Amniotic epithelial cell (primary cell): ENCODE results near the gene STRADB.
A peak's percentile ranks its signal among the peaks of the same experiment; 100 is the strongest.
"Not testable (repeated sequence)": the region's sequence is repeated elsewhere in the genome, so short reads cannot be mapped to it uniquely, and the experiment has no call there.

Experiments used
- DNase-seq: peaks from one replicate; pipeline ENCODE4 v3.0.0-alpha.2; 2010; ENCODE audit warnings: low read depth

Gene STRADB

GRCh38 chr2:201467666-201468065, 16.1 kb downstream of the STRADB start:
- no peak for DNase-seq

GRCh38 chr2:201470821-201471731, 19.5 kb downstream of the STRADB start:
- DNase-seq: no peak

GRCh38 chr2:201471732-201472393, 20.3 kb downstream of the STRADB start:
- peak; percentile 57 for DNase-seq

GRCh38 chr2:201472411-201472810, 20.9 kb downstream of the STRADB start:
- no peak for DNase-seq

GRCh38 chr2:201482543-201482942, 31.0 kb downstream of the STRADB start:
- no peak for DNase-seq

GRCh38 chr2:201483342-201483741, 31.8 kb downstream of the STRADB start:
- no peak for DNase-seq

GRCh38 chr2:201483758-201484157, 32.2 kb downstream of the STRADB start:
- not testable (repeated sequence) for DNase-seq

- no peak for DNase-seq
Observed at GRCh38 chr2:201484805-201485204, 33.3 kb downstream of the STRADB start.

- no peak for DNase-seq
Observed at GRCh38 chr2:201490291-201490690, 38.8 kb downstream of the STRADB start.

- no peak for DNase-seq
Observed at GRCh38 chr2:201496785-201497184, 45.2 kb downstream of the STRADB start.

- DNase-seq: peak; percentile 67
Observed at GRCh38 chr2:201500534-201500933, 49.0 kb downstream of the STRADB start.

GRCh38 chr2:201502713-201503112, 51.2 kb downstream of the STRADB start:
- DNase-seq: no peak

GRCh38 chr2:201507725-201508124, 56.2 kb downstream of the STRADB start:
- no peak for DNase-seq

GRCh38 chr2:201513271-201513670, 61.7 kb downstream of the STRADB start:
- DNase-seq: no peak

- no peak for DNase-seq
Observed at GRCh38 chr2:201515573-201516246, 64.2 kb downstream of the STRADB start.

GRCh38 chr2:201517094-201517493, 65.6 kb downstream of the STRADB start:
- DNase-seq: no peak

- DNase-seq: peak; percentile 56
Observed at GRCh38 chr2:201520201-201520600, 68.7 kb downstream of the STRADB start.

GRCh38 chr2:201522965-201523364, 71.4 kb downstream of the STRADB start:
- DNase-seq: no peak

- DNase-seq: peak; percentile 32
Observed at GRCh38 chr2:201523506-201523905, 72.0 kb downstream of the STRADB start.
